Measurements from ENCODE around the gene PRICKLE1.

DNA sequence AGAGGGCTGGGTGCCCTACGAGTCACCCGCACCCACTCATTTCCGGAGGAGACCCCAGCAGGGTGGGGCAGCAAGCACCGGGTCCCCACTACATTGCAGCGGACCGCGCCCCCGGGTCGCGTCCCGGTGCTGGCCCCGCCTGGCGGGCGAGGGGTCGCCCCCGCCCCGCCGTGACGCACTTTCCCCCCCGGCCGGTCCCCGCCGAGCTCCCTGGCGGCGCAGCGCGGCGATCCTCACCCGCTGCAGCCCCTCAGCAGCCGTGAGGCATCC lies 106.1 kb downstream of the PRICKLE1 start:
- TF ChIP-seq, protein P1, sequence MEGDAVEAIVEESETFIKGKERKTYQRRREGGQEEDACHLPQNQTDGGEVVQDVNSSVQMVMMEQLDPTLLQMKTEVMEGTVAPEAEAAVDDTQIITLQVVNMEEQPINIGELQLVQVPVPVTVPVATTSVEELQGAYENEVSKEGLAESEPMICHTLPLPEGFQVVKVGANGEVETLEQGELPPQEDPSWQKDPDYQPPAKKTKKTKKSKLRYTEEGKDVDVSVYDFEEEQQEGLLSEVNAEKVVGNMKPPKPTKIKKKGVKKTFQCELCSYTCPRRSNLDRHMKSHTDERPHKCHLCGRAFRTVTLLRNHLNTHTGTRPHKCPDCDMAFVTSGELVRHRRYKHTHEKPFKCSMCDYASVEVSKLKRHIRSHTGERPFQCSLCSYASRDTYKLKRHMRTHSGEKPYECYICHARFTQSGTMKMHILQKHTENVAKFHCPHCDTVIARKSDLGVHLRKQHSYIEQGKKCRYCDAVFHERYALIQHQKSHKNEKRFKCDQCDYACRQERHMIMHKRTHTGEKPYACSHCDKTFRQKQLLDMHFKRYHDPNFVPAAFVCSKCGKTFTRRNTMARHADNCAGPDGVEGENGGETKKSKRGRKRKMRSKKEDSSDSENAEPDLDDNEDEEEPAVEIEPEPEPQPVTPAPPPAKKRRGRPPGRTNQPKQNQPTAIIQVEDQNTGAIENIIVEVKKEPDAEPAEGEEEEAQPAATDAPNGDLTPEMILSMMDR (conservative IDR thresholded peaks at IDR 0.05; ENCODE audit: low read length), result no peak
- no peak for TF ChIP-seq EZH2phosphoT487 (IDR thresholded peaks at IDR 0.05; ENCODE audit: borderline replicate concordance, low read depth, low read length)
